ENCODE measurements around the gene AKIRIN1. TPM values are rescaled to one million over a fixed set of nuclear protein-coding genes. Genes with fewer than 3 reads are reported as not detected.
"Not testable (repeated sequence)": the region's sequence is repeated elsewhere in the genome, so short reads cannot be mapped to it uniquely, and the experiment has no call there.

The AKIRIN1 gene
- total RNA-seq, 1 experiment from 2014 or later: 80.0 TPM

DNA sequence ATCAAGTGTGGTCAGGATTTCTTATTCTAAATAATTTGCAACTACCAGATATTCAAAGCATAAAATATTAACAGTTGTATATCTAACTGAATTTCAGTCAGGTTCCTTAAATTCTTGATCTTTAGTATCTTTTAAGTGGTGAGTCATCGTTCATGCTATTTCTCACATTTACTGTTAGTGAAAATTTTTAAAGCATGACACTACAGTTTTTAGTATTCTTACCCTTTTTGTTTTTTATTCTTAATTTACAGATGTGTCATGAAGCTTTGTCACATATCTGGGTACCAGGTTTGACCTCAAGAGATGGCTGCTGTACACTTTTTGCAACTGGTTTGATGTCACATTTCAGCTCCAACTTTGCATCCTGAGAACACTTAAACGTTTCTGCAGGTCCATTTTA, 12.7 kb downstream of the AKIRIN1 start:
- no peak overlapping the region for H3K4me2 ChIP-seq

DNA sequence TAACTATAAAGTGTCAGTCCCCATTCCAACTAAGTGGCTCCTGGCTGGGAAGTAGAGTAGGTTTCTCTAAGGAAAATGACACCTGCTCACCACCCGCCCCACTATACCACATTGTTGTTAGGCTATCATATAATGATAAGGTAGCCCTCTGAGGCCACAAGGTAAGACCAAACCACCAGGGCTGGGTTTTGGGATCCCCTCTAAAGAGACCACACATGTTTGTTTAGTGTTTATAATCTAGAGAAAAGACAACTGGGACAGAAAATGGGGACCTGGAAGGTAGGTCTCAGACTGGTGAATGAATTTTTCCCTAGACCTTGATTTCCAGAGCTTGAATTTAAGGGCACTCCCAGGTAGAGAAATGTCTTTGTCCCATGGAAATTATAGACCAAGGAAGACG, 15.2 kb downstream of the AKIRIN1 start:
- no TSS peak for BruUV-seq (replicated peaks)
- H4K20me1 ChIP-seq (ENCODE audit: insufficient read depth): peaks cover 8% of the 10 kb centered on the region; the same call in 1 of the 2 replicates
- POLR2A ChIA-PET (ENCODE audit: unreplicated experiment): interaction anchor here (0.8 kb wide), 1 partner anchor 20 kb away, joined by 4 read pairs; the partner anchor contains the start of gene NDUFS5
- intact Hi-C loops (cut with micrococcal nuclease; ENCODE audit: unreplicated experiment): no loop called here
- no peak for TF ChIP-seq EZH2 (IDR thresholded peaks at IDR 0.05; ENCODE audit: low read depth)
- TF ChIP-seq, protein P1, sequence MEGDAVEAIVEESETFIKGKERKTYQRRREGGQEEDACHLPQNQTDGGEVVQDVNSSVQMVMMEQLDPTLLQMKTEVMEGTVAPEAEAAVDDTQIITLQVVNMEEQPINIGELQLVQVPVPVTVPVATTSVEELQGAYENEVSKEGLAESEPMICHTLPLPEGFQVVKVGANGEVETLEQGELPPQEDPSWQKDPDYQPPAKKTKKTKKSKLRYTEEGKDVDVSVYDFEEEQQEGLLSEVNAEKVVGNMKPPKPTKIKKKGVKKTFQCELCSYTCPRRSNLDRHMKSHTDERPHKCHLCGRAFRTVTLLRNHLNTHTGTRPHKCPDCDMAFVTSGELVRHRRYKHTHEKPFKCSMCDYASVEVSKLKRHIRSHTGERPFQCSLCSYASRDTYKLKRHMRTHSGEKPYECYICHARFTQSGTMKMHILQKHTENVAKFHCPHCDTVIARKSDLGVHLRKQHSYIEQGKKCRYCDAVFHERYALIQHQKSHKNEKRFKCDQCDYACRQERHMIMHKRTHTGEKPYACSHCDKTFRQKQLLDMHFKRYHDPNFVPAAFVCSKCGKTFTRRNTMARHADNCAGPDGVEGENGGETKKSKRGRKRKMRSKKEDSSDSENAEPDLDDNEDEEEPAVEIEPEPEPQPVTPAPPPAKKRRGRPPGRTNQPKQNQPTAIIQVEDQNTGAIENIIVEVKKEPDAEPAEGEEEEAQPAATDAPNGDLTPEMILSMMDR (conservative IDR thresholded peaks at IDR 0.05): no peak
- peaks cover 46% of the 10 kb centered on the region for H3F3A ChIP-seq (ENCODE audit: insufficient read depth, low read depth)
- no peak overlapping the region for H3K27ac ChIP-seq
- no peak for DNase-seq
- H3K79me2 ChIP-seq (ENCODE audit: low read depth): no peaks in the 10 kb centered on the region
- H2AFZ ChIP-seq: no peak overlapping the region
- H3K4me3 ChIP-seq: no peak overlapping the region
- H3K9me2 ChIP-seq (ENCODE audit: insufficient read depth): no peaks in the 10 kb centered on the region
- no peaks in the 10 kb centered on the region; the same call in 1 of the 2 replicates for H3K4me1 ChIP-seq (replicated peaks; ENCODE audit: insufficient read depth)
- no peaks in the 10 kb centered on the region for H3K27me3 ChIP-seq (ENCODE audit: insufficient read depth, low read depth)
- CTCF ChIA-PET: no interaction called here
- H3K36me3 ChIP-seq (ENCODE audit: low read depth): peaks cover 48% of the 10 kb centered on the region
- H3K4me2 ChIP-seq: no peak overlapping the region
- H3K9me3 ChIP-seq (ENCODE audit: insufficient read depth, low read depth): no peaks in the 10 kb centered on the region

More for the DNA sequence above, 12.7 kb downstream of the AKIRIN1 start:
- Histone ChIP-seq H3K27ac (0 out of 2 replicates have a peak overlapping the region, but pooled peaks have one; percentile 20), H2AFZ (no peak overlapping the region), H3K79me2 (ENCODE audit: low read depth) (peaks cover 16% of the 10 kb centered on the region), H3K4me1 (replicated peaks; ENCODE audit: insufficient read depth) (no peaks in the 10 kb centered on the region; the same call in 1 of the 2 replicates), H3K4me3 (no peak overlapping the region), H3K27me3 (ENCODE audit: insufficient read depth, low read depth) (no peaks in the 10 kb centered on the region), H3F3A (ENCODE audit: insufficient read depth, low read depth) (peaks cover 46% of the 10 kb centered on the region), H4K20me1 (ENCODE audit: insufficient read depth) (peaks cover 21% of the 10 kb centered on the region; the same call in 1 of the 2 replicates), H3K9me3 (ENCODE audit: insufficient read depth, low read depth) (no peaks in the 10 kb centered on the region), H3K9me2 (ENCODE audit: insufficient read depth) (no peaks in the 10 kb centered on the region), H3K36me3 (ENCODE audit: low read depth) (peaks cover 55% of the 10 kb centered on the region)
- TF ChIP-seq, protein P1 (conservative IDR thresholded peaks at IDR 0.05): no peak
- TF ChIP-seq EZH2 (IDR thresholded peaks at IDR 0.05; ENCODE audit: low read depth): no peak
- no TSS peak for BruUV-seq (replicated peaks)
- ChIA-PET CTCF (interaction anchor here (0.7 kb wide), 1 partner anchor 16 kb away, joined by 3 read pairs; no protein-coding TSS in a partner anchor), POLR2A (ENCODE audit: unreplicated experiment) (no interaction called here)
- DNase-seq: no peak
- intact Hi-C loops (cut with micrococcal nuclease; ENCODE audit: unreplicated experiment): no loop called here

DNA sequence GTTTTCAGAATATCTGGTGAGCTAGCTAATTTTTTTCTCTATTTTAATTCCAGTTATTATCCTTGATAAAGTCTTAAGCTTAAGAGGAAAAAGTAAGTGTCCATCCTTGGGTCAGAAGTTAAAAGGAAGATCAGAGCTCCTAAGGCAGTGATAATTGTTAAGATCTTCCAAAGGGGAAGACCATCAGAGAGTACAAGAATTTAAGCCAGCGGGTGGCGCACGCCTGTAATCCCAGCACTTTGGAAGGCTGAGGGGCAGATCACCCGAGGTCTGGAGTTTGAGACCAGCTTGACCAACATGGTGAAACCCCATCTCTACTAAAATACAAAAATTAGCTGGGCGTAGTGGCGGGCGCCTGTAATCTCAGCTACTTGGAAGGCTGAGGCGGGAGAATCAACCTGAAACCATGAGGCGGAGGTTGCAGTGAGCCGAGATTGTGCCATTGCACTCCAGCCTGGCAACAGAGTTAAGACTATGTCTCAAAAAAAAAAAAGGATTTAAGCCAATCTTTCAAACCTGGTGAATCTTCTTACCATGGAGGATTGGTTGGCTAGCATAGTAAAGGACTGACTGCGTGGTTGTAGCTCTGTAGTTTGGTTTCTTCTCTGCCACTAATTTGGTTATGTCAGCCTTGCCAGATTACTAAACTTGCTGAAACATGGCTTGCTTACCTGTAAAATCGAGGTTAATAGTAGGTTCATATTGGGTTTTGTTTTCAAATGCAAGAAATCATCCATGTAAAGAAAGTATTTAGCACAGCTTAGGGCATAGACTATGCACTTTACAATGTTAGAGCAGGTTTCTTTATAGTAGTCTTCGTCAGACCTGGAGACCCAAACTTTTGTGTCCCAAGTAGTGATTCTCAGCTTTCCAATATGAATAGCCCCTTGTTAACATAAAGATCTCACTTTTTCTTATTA, 15.9 kb downstream of the AKIRIN1 start:
- Histone ChIP-seq H3K4me2 (no peak overlapping the region), H2AFZ (no peak overlapping the region), H3K27me3 (ENCODE audit: insufficient read depth, low read depth) (no peaks in the 10 kb centered on the region), H3K9me2 (ENCODE audit: insufficient read depth) (no peaks in the 10 kb centered on the region), H3F3A (ENCODE audit: insufficient read depth, low read depth) (peaks cover 46% of the 10 kb centered on the region), H4K20me1 (ENCODE audit: insufficient read depth) (peaks cover 3% of the 10 kb centered on the region; the same call in 1 of the 2 replicates), H3K4me1 (replicated peaks; ENCODE audit: insufficient read depth) (no peaks in the 10 kb centered on the region; the same call in 1 of the 2 replicates), H3K4me3 (no peak overlapping the region), H3K36me3 (ENCODE audit: low read depth) (peaks cover 41% of the 10 kb centered on the region), H3K27ac (peak overlapping the region; percentile 66; the same call in 1 of the 2 replicates), H3K9me3 (ENCODE audit: insufficient read depth, low read depth) (no peaks in the 10 kb centered on the region), H3K79me2 (ENCODE audit: low read depth) (no peaks in the 10 kb centered on the region)
- intact Hi-C loops (cut with micrococcal nuclease; ENCODE audit: unreplicated experiment): no loop called here
- no TSS peak for BruUV-seq (replicated peaks)
- no peak for DNase-seq
- no peak for TF ChIP-seq EZH2 (IDR thresholded peaks at IDR 0.05; ENCODE audit: low read depth)
- TF ChIP-seq, protein P1 (conservative IDR thresholded peaks at IDR 0.05): no peak
- CTCF ChIA-PET: no interaction called here
- POLR2A ChIA-PET (ENCODE audit: unreplicated experiment): interaction anchor here (0.8 kb wide), 1 partner anchor 19 kb away, joined by 4 read pairs; the partner anchor contains the start of gene NDUFS5

DNA sequence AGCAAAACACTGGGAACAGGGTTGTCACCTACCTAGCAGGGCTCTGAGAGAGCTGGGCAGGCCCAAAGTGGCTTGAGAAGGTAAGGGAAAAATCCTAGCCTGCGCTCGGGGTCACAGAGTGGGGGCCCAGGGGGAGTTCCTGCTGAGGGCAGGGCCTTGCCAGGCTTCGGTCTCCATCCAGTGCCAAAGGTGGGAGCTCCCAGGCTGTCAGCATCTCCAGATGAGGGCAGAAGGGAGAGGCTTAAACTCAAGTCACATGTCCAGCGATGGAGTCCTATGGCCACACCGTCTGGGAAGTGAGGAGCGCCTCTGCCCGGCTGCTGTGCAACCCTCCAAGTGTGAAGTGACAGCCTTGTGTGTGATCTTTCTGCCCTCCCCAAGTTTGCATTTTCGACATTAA, 23.9 kb downstream of the AKIRIN1 start:
- H3K79me2 ChIP-seq (ENCODE audit: low read depth); DNase-seq; H3K27me3 ChIP-seq (ENCODE audit: insufficient read depth, low read depth); BruUV-seq (replicated peaks); intact Hi-C loops (cut with micrococcal nuclease; ENCODE audit: unreplicated experiment); H3K4me1 ChIP-seq (replicated peaks; ENCODE audit: insufficient read depth); H2AFZ ChIP-seq; H3K4me3 ChIP-seq; H3K36me3 ChIP-seq (ENCODE audit: low read depth); H3K9me3 ChIP-seq (ENCODE audit: insufficient read depth, low read depth); POLR2A ChIA-PET (ENCODE audit: unreplicated experiment); H3K9me2 ChIP-seq (ENCODE audit: insufficient read depth); H3K4me2 ChIP-seq; H3K27ac ChIP-seq; H4K20me1 ChIP-seq (ENCODE audit: insufficient read depth): not testable (repeated sequence)
- H3F3A ChIP-seq (ENCODE audit: insufficient read depth, low read depth): peaks cover 28% of the 10 kb centered on the region; the same call in 1 of the 2 replicates
- CTCF ChIA-PET: interaction anchor here (0.7 kb wide), 1 partner anchor 1799 kb away, joined by 3 read pairs; no protein-coding TSS in a partner anchor

Measured in PC-9 (cell line).